ENCODE data around the gene MSGN1.
A peak's percentile ranks its signal among the peaks of the same experiment; 100 is the strongest.

Gene MSGN1

DNA sequence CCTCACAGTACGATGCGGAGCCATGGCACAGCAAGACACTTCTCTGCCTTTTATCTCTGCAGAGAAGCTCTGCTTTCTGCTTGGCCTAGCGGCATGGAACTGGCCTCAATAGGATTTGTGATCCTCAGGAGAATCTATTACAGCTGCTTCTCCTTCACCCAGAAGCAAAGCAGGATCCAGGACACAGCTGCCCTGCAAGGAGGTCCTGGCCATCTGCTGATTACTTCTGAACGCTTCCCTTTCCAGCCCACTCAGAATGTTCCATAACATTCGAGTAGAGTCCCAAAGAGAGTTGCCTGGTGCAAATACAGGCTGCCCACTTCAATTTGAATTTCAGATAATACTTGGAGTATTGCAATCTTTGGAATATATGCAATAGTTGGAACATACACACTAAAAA lies 33.0 kb downstream of the MSGN1 start:
- no peak overlapping the region for H3K4me3 ChIP-seq (ENCODE audit: low read length)
- TF ChIP-seq, protein P1, sequence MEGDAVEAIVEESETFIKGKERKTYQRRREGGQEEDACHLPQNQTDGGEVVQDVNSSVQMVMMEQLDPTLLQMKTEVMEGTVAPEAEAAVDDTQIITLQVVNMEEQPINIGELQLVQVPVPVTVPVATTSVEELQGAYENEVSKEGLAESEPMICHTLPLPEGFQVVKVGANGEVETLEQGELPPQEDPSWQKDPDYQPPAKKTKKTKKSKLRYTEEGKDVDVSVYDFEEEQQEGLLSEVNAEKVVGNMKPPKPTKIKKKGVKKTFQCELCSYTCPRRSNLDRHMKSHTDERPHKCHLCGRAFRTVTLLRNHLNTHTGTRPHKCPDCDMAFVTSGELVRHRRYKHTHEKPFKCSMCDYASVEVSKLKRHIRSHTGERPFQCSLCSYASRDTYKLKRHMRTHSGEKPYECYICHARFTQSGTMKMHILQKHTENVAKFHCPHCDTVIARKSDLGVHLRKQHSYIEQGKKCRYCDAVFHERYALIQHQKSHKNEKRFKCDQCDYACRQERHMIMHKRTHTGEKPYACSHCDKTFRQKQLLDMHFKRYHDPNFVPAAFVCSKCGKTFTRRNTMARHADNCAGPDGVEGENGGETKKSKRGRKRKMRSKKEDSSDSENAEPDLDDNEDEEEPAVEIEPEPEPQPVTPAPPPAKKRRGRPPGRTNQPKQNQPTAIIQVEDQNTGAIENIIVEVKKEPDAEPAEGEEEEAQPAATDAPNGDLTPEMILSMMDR (conservative IDR thresholded peaks at IDR 0.05; ENCODE audit: low read length), result no peak
- no peak for DNase-seq (ENCODE audit: low read depth)

DNA sequence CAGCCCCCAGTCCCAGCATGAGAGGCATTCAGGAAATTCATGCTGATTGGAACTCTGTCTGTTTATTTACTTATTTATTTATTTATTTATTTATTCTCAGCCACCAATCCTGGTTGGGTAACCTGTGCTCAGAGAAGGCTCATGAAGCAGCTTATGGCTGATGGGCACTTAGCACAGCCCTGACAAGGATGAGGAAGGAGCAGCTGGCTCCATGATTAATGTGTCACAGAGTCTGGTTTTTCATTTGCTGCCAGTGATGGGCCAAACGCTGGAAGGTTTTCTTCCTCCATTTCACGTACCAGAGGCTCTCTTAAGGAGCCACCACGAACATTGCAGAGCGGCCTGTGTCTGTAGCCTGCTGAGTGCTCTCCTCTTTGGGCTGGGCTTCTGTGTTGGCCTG lies 33.9 kb downstream of the MSGN1 start:
- H3K4me3 ChIP-seq (ENCODE audit: low read length), result no peak overlapping the region
- no peak for DNase-seq (ENCODE audit: low read depth)
- TF ChIP-seq, protein P1 (conservative IDR thresholded peaks at IDR 0.05; ENCODE audit: low read length), result no peak

DNA sequence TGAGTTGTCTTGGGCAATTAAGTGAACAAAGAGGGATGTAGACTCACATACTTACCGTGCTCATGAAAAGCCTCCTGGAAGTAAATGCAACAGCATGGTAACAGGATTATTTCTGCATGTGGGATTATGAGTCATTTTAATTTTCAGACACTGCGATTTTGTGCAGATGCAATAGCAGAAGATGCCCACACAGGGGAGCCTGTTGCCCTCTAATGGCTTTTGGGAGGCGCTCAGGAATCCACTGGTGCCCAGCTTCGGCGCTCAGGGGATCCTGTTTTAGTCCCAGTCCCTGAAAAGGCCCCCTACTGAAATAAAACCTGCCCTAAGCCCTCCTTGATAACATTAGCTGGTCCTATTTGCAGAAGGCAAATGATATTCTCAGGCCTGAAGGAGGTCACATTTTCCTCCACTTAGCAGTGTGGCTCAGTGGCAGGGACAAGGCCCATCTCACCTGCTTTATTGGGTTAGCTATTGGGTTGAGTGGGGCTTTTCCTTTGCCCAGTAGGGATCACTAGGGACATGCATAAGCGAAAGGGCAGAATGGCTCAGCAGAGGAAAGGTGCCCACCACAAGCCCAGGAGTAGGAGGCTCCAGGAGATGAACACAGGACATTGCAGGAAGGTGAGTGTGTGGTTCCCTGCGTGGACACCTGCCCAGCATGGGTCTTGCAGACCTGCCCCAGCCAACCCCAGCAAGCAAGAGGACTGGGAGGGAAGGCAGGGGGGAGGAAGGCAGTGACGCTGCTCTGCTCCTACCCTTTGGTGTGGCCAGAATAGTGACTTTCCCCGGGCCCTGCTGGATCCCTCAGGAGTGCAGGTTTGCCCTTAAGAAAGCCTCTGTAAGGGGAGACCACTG lies 35.7 kb downstream of the MSGN1 start:
- TF ChIP-seq, protein P1 (conservative IDR thresholded peaks at IDR 0.05; ENCODE audit: low read length), result peak; percentile 98
- no peak overlapping the region for H3K4me3 ChIP-seq (ENCODE audit: low read length)
- DNase-seq (ENCODE audit: low read depth), result peak; percentile 72

DNA sequence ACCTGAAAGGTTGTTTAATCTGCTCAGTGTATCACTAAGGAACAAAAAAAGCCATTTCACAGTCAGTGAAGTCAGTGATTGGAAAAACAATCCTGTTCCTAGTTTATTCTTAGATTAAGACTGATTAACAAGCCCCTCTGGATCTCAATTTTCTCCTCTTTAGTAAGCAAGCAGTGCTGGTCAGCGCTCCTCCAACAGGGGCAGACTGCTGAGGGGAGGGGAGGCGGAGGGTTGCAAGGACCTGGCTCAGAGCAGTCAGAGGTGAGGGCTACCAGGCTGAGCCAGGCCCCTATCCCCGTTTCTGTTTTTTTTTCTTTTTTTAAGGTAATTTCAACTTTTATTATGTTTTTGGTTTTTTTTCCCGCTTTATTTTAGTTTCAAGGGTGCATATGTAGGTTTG lies 37.5 kb downstream of the MSGN1 start:
- no peak overlapping the region for H3K4me3 ChIP-seq (ENCODE audit: low read length)
- DNase-seq (ENCODE audit: low read depth), result no peak

DNA sequence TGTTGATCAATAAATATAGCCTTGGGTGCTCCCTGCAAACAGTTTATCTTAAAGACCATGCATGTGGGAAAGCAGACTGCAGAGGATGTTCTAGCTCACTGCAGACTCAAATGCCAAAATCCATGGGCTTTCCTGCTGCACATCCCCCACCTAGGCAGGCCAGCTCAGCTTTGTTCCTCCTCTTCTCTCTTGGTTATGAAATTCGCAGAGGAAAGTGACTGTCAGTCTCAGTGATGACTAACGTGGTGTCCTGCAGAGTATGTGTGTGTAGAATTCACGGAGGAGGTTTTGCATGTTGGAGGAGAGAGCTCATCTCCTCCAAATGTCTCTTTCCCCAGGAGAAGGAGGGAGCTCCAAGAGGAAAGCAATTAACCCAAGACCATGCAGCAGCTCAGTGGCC lies 40.8 kb downstream of the MSGN1 start:
- no peak overlapping the region for H3K4me3 ChIP-seq (ENCODE audit: low read length)
- DNase-seq (ENCODE audit: low read depth), result peak; percentile 27
- TF ChIP-seq, protein P1 (conservative IDR thresholded peaks at IDR 0.05; ENCODE audit: low read length), result no peak

More for the DNA sequence above, 37.5 kb downstream of the MSGN1 start:
- TF ChIP-seq, protein P1 (conservative IDR thresholded peaks at IDR 0.05; ENCODE audit: low read length), result no peak

DNA sequence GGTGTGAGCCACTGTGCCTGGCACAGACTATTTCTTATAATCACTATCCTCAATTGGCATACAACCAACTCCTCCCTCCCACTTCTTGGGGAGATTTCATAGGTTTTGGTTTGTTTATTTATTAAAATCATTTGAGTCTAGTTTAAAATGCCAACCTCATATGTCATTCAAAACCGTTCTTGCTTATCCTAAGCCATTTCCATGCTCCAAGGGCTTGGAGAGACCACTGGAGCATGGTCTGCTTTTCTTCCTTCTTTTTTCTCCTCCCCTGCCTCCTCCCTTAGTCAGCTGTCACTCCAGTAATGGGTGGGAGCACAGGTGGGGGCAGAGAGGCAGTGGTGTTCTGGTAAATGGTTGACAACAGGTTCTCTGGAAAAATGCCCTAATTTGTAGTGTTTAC lies 41.8 kb downstream of the MSGN1 start:
- no peak overlapping the region for H3K4me3 ChIP-seq (ENCODE audit: low read length)
- TF ChIP-seq, protein P1 (conservative IDR thresholded peaks at IDR 0.05; ENCODE audit: low read length), result no peak
- DNase-seq (ENCODE audit: low read depth), result no peak

DNA sequence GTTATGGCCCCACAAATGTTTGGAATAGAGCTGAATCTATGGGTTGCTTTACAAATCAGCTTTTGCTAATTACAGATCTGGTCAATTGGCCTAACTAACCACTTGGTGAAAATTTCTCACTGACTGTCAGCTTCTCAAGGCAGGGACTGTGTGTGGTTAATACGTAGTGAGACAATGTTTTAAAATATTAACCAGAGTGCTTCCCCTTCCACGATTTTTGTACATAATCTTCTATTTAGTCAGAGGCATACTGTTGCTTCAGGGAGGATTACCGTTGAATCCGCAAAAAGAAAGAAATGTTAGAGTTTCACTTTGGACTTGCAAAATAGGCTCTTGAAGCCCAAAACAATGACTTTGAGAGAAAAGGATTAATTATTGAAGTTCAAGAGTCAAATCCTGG lies 47.3 kb downstream of the MSGN1 start:
- H3K4me3 ChIP-seq (ENCODE audit: low read length), result no peak overlapping the region
- TF ChIP-seq, protein P1 (conservative IDR thresholded peaks at IDR 0.05; ENCODE audit: low read length), result no peak
- no peak for DNase-seq (ENCODE audit: low read depth)

Data from AG10803 (cell line).